SK-N-MC (cell line): ENCODE data around the gene INSR.

Experiments
- DNase-seq: peaks from one replicate; pipeline ENCODE4 v3.0.0-alpha.2; 2011; ENCODE audit warnings: low read depth, low spot score
- H3K27ac ChIP-seq: fragments of 200-600 bp; sonication (generic); 2 replicates; pipeline ENCODE4 v1.5.1; 2016; ENCODE audit warnings: mixed run types
- H3K36me3 ChIP-seq: fragments of 200-600 bp; sonication (generic); 2 replicates; pipeline ENCODE4 v1.6.1; 2017; ENCODE audit warnings: antibody characterized with exemption, low read length, mixed read lengths; ENCODE audit not compliant: insufficient read depth
- H3K4me3 ChIP-seq: fragments of 200-600 bp; sonication (generic); 2 replicates; pipeline ENCODE4 v1.5.1; 2016
- H3K9ac ChIP-seq: fragments of 200-600 bp; sonication (generic); 2 replicates; pipeline ENCODE4 v1.8.0; 2017; ENCODE audit warnings: mixed run types, mixed read lengths; ENCODE audit not compliant: insufficient read length
- H3K9me3 ChIP-seq: fragments of 200-600 bp; sonication (generic); 2 replicates; pipeline ENCODE4 v1.6.1; 2017; ENCODE audit warnings: low read depth, mild to moderate bottlenecking, antibody characterized with exemption, low read length, moderate library complexity, mixed read lengths
- EZH2 ChIP-seq: fragments of 200-600 bp; sonication (generic); IDR thresholded peaks from one replicate; pipeline ENCODE4 v1.6.1; 2017; ENCODE audit warnings: antibody characterized with exemption
- FOXP2 ChIP-seq: optimal IDR thresholded peaks from 2 replicates; pipeline ENCODE3; 2011; ENCODE audit warnings: mild to moderate bottlenecking, moderate library complexity; ENCODE audit not compliant: insufficient read depth; ENCODE audit errors: extremely low read length, control extremely low read depth
- POLR2AphosphoS5 ChIP-seq: IDR thresholded peaks from 2 replicates; pipeline ENCODE4 v1.6.1; 2012; ENCODE audit warnings: mild to moderate bottlenecking, low read depth, low read length, borderline replicate concordance

INSR gene

GRCh38 chr19:7288977-7289376 is 5.2 kb downstream of the INSR start:
- H3K4me3 ChIP-seq, result no peak overlapping the region
- no peaks in the 10 kb centered on the region for H3K36me3 ChIP-seq
- H3K9ac ChIP-seq, result no peak overlapping the region
- no peaks in the 10 kb centered on the region for H3K9me3 ChIP-seq
- TF ChIP-seq EZH2 (no peak), FOXP2 (no peak), POLR2AphosphoS5 (no peak)
- DNase-seq, result no peak
- H3K27ac ChIP-seq, result no peak overlapping the region

- Histone ChIP-seq H3K36me3 (no peaks in the 10 kb centered on the region), H3K9me3 (no peaks in the 10 kb centered on the region), H3K27ac (no peak overlapping the region), H3K4me3 (no peak overlapping the region), H3K9ac (no peak overlapping the region)
- TF ChIP-seq EZH2, result no peak
- no peak for TF ChIP-seq POLR2AphosphoS5
- TF ChIP-seq FOXP2, result no peak
- DNase-seq, result no peak
Measured at GRCh38 chr19:7288131-7288530, 6.1 kb downstream of the INSR start.

- no peak for DNase-seq
- H3K36me3 ChIP-seq, result no peaks in the 10 kb centered on the region
Measured at GRCh38 chr19:7287722-7288121, 6.5 kb downstream of the INSR start.

GRCh38 chr19:7280940-7281666 is 13.1 kb downstream of the INSR start:
- Histone ChIP-seq H3K27ac (no peak overlapping the region), H3K4me3 (no peak overlapping the region), H3K9ac (no peak overlapping the region), H3K36me3 (no peaks in the 10 kb centered on the region), H3K9me3 (no peaks in the 10 kb centered on the region)
- no peak for DNase-seq
- TF ChIP-seq EZH2 (no peak), FOXP2 (no peak), POLR2AphosphoS5 (no peak)

More at GRCh38 chr19:7287722-7288121, 6.5 kb downstream of the INSR start:
- no peak for TF ChIP-seq FOXP2
- no peaks in the 10 kb centered on the region for H3K9me3 ChIP-seq
- no peak overlapping the region for H3K9ac ChIP-seq
- H3K27ac ChIP-seq, result no peak overlapping the region
- no peak overlapping the region for H3K4me3 ChIP-seq

GRCh38 chr19:7272856-7273578 is 21.2 kb downstream of the INSR start:
- Histone ChIP-seq H3K36me3 (no peaks in the 10 kb centered on the region; the same call in 1 of the 2 replicates), H3K27ac (peak overlapping the region; percentile 77), H3K9ac (peak overlapping the region; percentile 32), H3K9me3 (no peaks in the 10 kb centered on the region), H3K4me3 (no peak overlapping the region)
- TF ChIP-seq POLR2AphosphoS5 (no peak), EZH2 (no peak), FOXP2 (no peak)
- peak; percentile 75 for DNase-seq

- no peak overlapping the region for H3K27ac ChIP-seq
- no peak overlapping the region for H3K4me3 ChIP-seq
- H3K9ac ChIP-seq, result no peak overlapping the region
- H3K36me3 ChIP-seq, result peaks cover 16% of the 10 kb centered on the region; the same call in 1 of the 2 replicates
- DNase-seq, result no peak
- TF ChIP-seq POLR2AphosphoS5 (no peak), EZH2 (no peak), FOXP2 (no peak)
- no peaks in the 10 kb centered on the region for H3K9me3 ChIP-seq
Measured at GRCh38 chr19:7268705-7269098, 25.5 kb downstream of the INSR start.

- Histone ChIP-seq H3K4me3 (no peak overlapping the region), H3K36me3 (peaks cover 16% of the 10 kb centered on the region; the same call in 1 of the 2 replicates), H3K9ac (no peak overlapping the region), H3K27ac (no peak overlapping the region), H3K9me3 (no peaks in the 10 kb centered on the region)
- no peak for DNase-seq
- TF ChIP-seq FOXP2 (no peak), EZH2 (no peak), POLR2AphosphoS5 (no peak)
Measured at GRCh38 chr19:7267792-7268704, 26.2 kb downstream of the INSR start.

- H3K9ac ChIP-seq, result no peak overlapping the region
- no peak for DNase-seq
- no peak overlapping the region for H3K27ac ChIP-seq
- no peak overlapping the region for H3K4me3 ChIP-seq
- TF ChIP-seq POLR2AphosphoS5 (no peak), EZH2 (no peak), FOXP2 (no peak)
- peaks cover 16% of the 10 kb centered on the region; the same call in 1 of the 2 replicates for H3K36me3 ChIP-seq
- H3K9me3 ChIP-seq, result no peaks in the 10 kb centered on the region
Measured at GRCh38 chr19:7266832-7267231, 27.4 kb downstream of the INSR start.

GRCh38 chr19:7265963-7266362 is 28.3 kb downstream of the INSR start:
- no peak overlapping the region for H3K4me3 ChIP-seq
- H3K9ac ChIP-seq, result peak overlapping the region; percentile 20
- peaks cover 16% of the 10 kb centered on the region; the same call in 1 of the 2 replicates for H3K36me3 ChIP-seq
- TF ChIP-seq FOXP2, result no peak
- TF ChIP-seq EZH2, result no peak
- no peak for TF ChIP-seq POLR2AphosphoS5
- H3K27ac ChIP-seq, result peak overlapping the region; percentile 38; the same call in 1 of the 2 replicates
- H3K9me3 ChIP-seq, result no peaks in the 10 kb centered on the region
- no peak for DNase-seq
